Skeletal muscle tissue (tissue), 4 donors: ENCODE measurements around the gene SORT1. TPM values are rescaled to one million over a fixed set of nuclear protein-coding genes. Genes with fewer than 3 reads are reported as not detected.

Experiments used
- H3K27ac ChIP-seq: one replicate; pipeline ENCODE4 v1.7.0; 2013; ENCODE audit warnings: mild to moderate bottlenecking, low read depth, low read length, inconsistent platforms
- H3K27me3 ChIP-seq, 3 donors: one replicate each; pipeline ENCODE4 v1.7.0; 2013; ENCODE audit warnings: low read length in 3 of 3; ENCODE audit not compliant: control insufficient read depth in 3 of 3, insufficient read depth in 3 of 3
- H3K36me3 ChIP-seq, 3 donors: one replicate each; pipeline ENCODE4 v1.7.0; 2013; ENCODE audit warnings: low read length in 3 of 3; ENCODE audit not compliant: control insufficient read depth in 3 of 3, insufficient read depth in 3 of 3
- H3K4me1 ChIP-seq, 3 donors: one replicate each; pipeline ENCODE4 v1.7.0; 2013; ENCODE audit warnings: low read length in 3 of 3, mild to moderate bottlenecking in 3 of 3; ENCODE audit not compliant: control insufficient read depth in 3 of 3, insufficient read depth in 3 of 3
- H3K4me3 ChIP-seq, 3 donors: one replicate each; pipeline ENCODE4 v1.7.0; 2013; ENCODE audit warnings: low read length in 3 of 3
- H3K9ac ChIP-seq, 3 donors: one replicate each; pipeline ENCODE4 v1.7.0; 2013; ENCODE audit warnings: low read length in 3 of 3, mild to moderate bottlenecking in 3 of 3, moderate library complexity in 2 of 3, low read depth in 1 of 3
- H3K9me3 ChIP-seq, 3 donors: one replicate each; pipeline ENCODE4 v1.7.0; 2013; ENCODE audit warnings: low read length in 3 of 3; ENCODE audit not compliant: control insufficient read depth in 3 of 3
- total RNA-seq: library from RNA; depleted of rRNA; stranded (reverse); fragments of >200 nt; gene quantifications from one replicate; pipeline ENCODE4 v1.2.3, GENCODE V29; 2014
- donor health status: Osteomylitis.

SORT1 gene
- total RNA-seq, 1 donor from 2014 or later, result 22.4 TPM

- H3K9me3 ChIP-seq, result no peaks in the 10 kb centered on the region
- H3K4me1 ChIP-seq, result peaks cover 14 to 29% (median 23%) of the 10 kb centered on the region in 3 donors
- H3K36me3 ChIP-seq, result no peaks in the 10 kb centered on the region
- peak within 1 kb of the TSS; percentile 91 to 99 (median 94) for H3K9ac ChIP-seq
- peak within 1 kb of the TSS; percentile 91 for H3K27ac ChIP-seq
- peak within 1 kb of the TSS; percentile 94 to 99 (median 96) for H3K4me3 ChIP-seq
- no peaks in the 10 kb centered on the region for H3K27me3 ChIP-seq
Measured at GRCh38 chr1:109426281-109427170, 28.8 kb upstream of the SORT1 start, which contains the start of gene PSMA5. Gene PSMA5, minus strand, starts transcription at chr1:109426448. Its CDS starts 118 bp downstream, at chr1:109426330.

GRCh38 chr1:109425391-109426280 is 27.9 kb upstream of the SORT1 start:
- peaks cover 14 to 29% (median 23%) of the 10 kb centered on the region in 3 donors for H3K4me1 ChIP-seq
- H3K27ac ChIP-seq, result peak overlapping the region; percentile 91
- H3K9ac ChIP-seq, result peak overlapping the region; percentile 91 to 99 (median 94)
- H3K9me3 ChIP-seq, result no peaks in the 10 kb centered on the region
- no peaks in the 10 kb centered on the region for H3K27me3 ChIP-seq
- H3K36me3 ChIP-seq, result peaks cover 0 to 6% (median 5%) of the 10 kb centered on the region in 3 donors
- peak overlapping the region; percentile 94 to 99 (median 96) for H3K4me3 ChIP-seq

DNA sequence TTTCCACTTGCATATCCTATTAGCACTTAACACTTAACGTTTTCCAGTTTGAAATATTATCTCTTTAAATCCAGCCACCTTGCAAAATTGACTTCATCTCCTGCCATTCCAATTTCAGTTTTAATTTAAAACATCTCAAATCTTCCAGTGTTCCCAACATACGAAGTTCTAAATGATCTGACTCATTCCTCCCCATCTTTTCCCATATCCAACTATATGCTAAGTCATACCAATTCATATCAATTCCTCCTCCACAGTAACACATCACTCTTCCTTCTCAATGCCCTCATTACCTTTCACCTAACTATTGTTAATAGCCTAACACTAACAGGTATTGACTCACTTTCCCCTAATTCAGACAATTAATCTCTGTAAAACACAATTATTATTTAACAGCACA is 25.8 kb upstream of the SORT1 start:
- Histone ChIP-seq H3K9ac (no peak overlapping the region), H3K36me3 (peaks cover 0 to 17% (median 13%) of the 10 kb centered on the region in 3 donors), H3K9me3 (no peaks in the 10 kb centered on the region), H3K4me3 (no peak overlapping the region), H3K27ac (peak overlapping the region; percentile 10), H3K4me1 (peaks cover 14 to 29% (median 23%) of the 10 kb centered on the region in 3 donors), H3K27me3 (no peaks in the 10 kb centered on the region)

DNA sequence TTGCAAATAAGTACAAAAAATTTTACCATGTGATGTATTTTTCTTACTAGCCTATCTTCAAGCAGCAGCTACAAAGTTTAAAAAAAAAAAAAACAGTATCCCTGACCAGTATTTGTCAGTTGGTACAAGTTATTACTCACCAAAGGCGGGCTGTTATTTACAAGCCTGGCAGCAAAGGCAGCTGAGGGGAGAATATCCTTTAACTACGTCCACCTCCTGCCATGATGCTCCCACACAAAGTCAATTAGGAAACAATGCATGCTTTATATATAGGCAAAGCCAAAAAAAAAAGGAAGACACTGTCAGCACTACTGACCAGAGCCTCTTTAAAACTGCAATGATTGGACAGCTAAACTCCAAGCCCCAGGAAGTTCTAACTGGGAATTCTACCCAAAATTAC is 14.8 kb upstream of the SORT1 start:
- Histone ChIP-seq H3K27ac (no peak overlapping the region), H3K36me3 (peaks cover 30 to 69% (median 67%) of the 10 kb centered on the region in 3 donors), H3K27me3 (no peaks in the 10 kb centered on the region), H3K4me3 (no peak overlapping the region), H3K9ac (no peak overlapping the region), H3K4me1 (peaks cover 5 to 9% (median 6%) of the 10 kb centered on the region in 3 donors), H3K9me3 (no peaks in the 10 kb centered on the region)

DNA sequence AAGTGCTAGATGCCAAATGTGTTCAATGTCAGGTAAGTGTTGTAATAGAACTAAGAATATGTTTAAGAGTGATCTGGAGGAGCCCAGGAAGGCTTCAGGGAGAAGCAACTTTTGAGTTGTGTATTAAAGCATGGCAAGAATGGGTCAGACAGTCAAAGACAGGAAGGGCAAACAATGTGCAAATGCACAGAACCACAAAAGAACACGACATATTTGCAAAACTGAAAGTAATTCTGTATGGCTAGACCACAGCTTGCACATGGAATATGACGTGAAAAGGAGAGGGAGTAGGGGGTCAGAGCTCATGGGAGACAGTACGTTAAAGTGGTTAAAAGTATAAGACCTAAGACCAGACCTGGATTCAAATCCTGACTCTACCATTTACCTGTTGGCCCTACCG is 7.1 kb upstream of the SORT1 start:
- Histone ChIP-seq H3K27me3 (no peaks in the 10 kb centered on the region), H3K9ac (no peak overlapping the region), H3K9me3 (no peaks in the 10 kb centered on the region), H3K27ac (no peak overlapping the region), H3K4me3 (no peak overlapping the region), H3K4me1 (peaks cover 6 to 9% (median 6%) of the 10 kb centered on the region in 3 donors), H3K36me3 (peaks cover 7 to 41% (median 27%) of the 10 kb centered on the region in 3 donors)

DNA sequence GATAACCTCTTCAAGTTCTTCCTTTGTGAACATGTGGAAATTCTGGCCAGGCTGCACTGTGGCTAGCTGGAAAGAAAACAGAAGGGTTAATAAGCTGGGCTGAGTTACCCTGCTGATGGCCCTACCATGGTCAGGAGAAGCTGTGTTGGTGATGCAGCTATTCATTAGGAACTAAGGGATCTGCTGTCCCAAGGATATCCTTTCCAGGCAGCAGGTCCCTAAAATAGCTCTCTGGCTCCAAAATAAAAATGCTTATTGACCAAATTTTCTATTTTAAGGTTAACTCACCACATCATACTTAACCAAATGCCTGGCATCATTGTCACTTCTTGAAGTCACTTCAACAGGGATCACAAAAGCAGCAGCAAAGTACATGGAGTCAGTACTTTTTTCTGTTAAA is 4.3 kb upstream of the SORT1 start:
- Histone ChIP-seq H3K4me3 (no peak overlapping the region), H3K27me3 (no peaks in the 10 kb centered on the region), H3K9me3 (no peaks in the 10 kb centered on the region), H3K36me3 (peaks cover 0 to 18% (median 6%) of the 10 kb centered on the region in 3 donors), H3K27ac (peak overlapping the region; percentile 83), H3K9ac (peak overlapping the region in 1 of 3 donors; percentile 62), H3K4me1 (peaks cover 11 to 18% (median 13%) of the 10 kb centered on the region in 3 donors)

DNA sequence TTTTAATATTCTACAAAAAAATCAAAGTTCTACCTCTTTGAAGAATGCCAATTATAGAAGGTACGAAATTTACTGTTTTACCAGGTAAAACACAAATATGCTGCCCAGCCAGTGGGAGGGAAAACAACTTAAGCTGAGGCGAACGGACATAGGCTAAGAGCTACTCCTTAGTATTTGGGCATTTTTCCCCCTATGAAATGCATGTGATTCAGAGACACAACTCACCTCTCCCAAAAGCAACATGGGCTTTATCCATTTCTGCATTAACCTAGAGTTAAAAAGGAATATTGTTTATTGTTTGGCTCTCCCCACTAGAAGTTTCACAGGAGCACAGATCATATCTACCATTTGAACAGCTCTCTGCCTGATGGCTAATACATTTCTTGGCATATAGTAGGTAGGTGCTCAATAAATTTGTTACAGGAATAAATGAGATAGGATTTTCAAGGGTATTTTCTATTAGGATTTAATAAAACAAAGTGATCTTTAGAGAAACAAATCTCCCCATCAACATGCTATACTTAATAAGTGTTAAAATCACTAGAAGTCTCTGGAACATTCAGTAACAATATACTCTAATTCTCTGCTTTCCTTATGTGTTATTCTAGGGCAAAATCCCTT is 2.4 kb upstream of the SORT1 start:
- no peak overlapping the region for H3K4me3 ChIP-seq
- H3K27me3 ChIP-seq, result no peaks in the 10 kb centered on the region
- H3K9ac ChIP-seq, result no peak overlapping the region
- peaks cover 26 to 29% (median 27%) of the 10 kb centered on the region in 3 donors for H3K4me1 ChIP-seq
- no peak overlapping the region for H3K27ac ChIP-seq
- peaks cover 0 to 15% (median 6%) of the 10 kb centered on the region in 3 donors for H3K36me3 ChIP-seq
- H3K9me3 ChIP-seq, result no peaks in the 10 kb centered on the region

DNA sequence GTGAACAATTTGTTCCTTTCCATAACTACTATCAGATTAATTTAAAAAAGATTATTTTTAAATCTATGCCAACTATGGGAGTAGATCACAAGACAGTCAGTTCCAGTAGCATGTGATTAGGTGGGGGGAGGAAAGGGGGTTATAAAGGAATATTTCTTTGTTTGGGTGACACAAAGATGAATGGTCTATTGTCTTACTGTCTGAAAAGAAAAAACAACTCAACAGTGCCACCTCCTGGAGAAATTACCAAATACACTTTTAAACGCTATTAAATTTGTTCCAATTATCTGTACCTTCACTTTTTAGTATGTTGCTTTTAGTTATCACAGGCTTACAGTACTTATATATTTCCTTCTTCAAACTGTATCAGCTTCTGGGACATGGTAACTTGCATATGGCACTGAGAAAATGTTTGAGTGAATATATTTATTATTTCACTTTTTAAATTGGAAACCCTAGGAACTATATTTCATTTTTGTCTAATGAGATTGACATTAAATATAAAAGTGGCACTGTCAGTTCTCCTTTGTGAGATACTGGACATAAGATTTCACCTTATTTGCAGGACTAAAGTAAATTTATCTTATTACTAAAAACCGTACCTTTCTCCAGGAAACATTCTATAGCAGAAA is 1.7 kb upstream of the SORT1 start:
- Histone ChIP-seq H3K9me3 (no peaks in the 10 kb centered on the region), H3K4me3 (no peak overlapping the region), H3K36me3 (peaks cover 0 to 9% (median 0%) of the 10 kb centered on the region in 3 donors), H3K27me3 (no peaks in the 10 kb centered on the region), H3K27ac (no peak overlapping the region), H3K4me1 (peaks cover 28 to 33% (median 30%) of the 10 kb centered on the region in 3 donors), H3K9ac (no peak overlapping the region)
